ENCODE results near the gene DNAH5. TPM values are rescaled to one million over a fixed set of nuclear protein-coding genes. Genes with fewer than 3 reads are reported as not detected.

The DNAH5 gene
- total and polyA plus RNA-seq, 2 donors (not counting 3 experiments of a cell fraction or from before 2014, with no cell fraction given): 0.23 to 1.7 TPM

DNA sequence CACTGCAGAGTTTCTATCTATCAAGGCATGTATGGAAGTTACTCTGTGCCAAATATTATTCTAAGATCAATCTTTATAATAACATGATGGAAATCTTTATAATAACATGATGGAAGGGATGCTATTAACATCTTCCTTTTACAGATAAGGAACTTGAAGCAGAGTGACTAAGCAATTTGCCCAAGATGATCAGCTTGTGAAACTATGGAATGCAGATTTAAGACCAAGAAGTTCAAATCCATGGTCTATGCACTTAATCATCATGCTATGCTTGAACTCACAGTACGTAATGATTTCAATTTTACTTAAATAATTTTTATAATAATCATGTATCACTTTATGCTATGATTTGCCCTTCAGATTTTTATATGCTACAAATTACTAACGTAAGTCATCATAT is 123.1 kb downstream of the DNAH5 start:
- no peak overlapping the region for H3K27ac ChIP-seq (ENCODE audit: insufficient read depth, low read depth, low read length)
- no peaks in the 10 kb centered on the region for H4K20me1 ChIP-seq (replicated peaks; ENCODE audit: control insufficient read depth, extremely low read depth, insufficient read depth, low read length)
- H3K9me3 ChIP-seq (replicated peaks; ENCODE audit: control insufficient read depth, insufficient read depth, low read length): no peaks in the 10 kb centered on the region
- no peaks in the 10 kb centered on the region for H3K36me3 ChIP-seq (ENCODE audit: control insufficient read depth in 2 of 2, extremely low read depth in 1 of 2, insufficient read depth in 2 of 2, low read length in 2 of 2)
- CTCF ChIA-PET: no interaction called here
- no peaks in the 10 kb centered on the region for H3K9me1 ChIP-seq (replicated peaks; ENCODE audit: control insufficient read depth, extremely low read depth, insufficient read depth, low read length)
- dilution Hi-C loops (cut with MboI; ENCODE audit: extremely low pct_ligation_motif_present, low sequenced_read_pairs): no loop called here
- BruUV-seq (replicated peaks): no TSS peak
- no peaks in the 10 kb centered on the region for H3K4me1 ChIP-seq (ENCODE audit: control insufficient read depth, extremely low read depth, insufficient read depth, low read length)
- no peaks in the 10 kb centered on the region for H3K79me2 ChIP-seq (ENCODE audit: control insufficient read depth, insufficient read depth, low read length)
- FAIRE-seq: no peak
- H3K27me3 ChIP-seq (ENCODE audit: control insufficient read depth in 2 of 2, insufficient read depth in 2 of 2, low read length in 2 of 2): no peaks in the 10 kb centered on the region
- DNase-seq (ENCODE audit: low read depth, low spot score): no peak
- H2AFZ ChIP-seq (ENCODE audit: low read depth, low read length): no peak overlapping the region
- POLR2A ChIA-PET: no interaction called here
- no peak overlapping the region for H3K9ac ChIP-seq (replicated peaks; ENCODE audit: extremely low read depth, insufficient read depth, low read length)
- TF ChIP-seq, protein P1, sequence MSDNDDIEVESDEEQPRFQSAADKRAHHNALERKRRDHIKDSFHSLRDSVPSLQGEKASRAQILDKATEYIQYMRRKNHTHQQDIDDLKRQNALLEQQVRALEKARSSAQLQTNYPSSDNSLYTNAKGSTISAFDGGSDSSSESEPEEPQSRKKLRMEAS (IDR thresholded peaks at IDR 0.05; ENCODE audit: insufficient read depth, insufficient read length): no peak
- TF ChIP-seq FOS (IDR thresholded peaks at IDR 0.05; ENCODE audit: borderline replicate concordance, insufficient read depth, low read length) (no peak), GATA2 (IDR thresholded peaks at IDR 0.05; ENCODE audit: insufficient read depth, insufficient read length, low read depth, low read length) (no peak), EZH2 (IDR thresholded peaks at IDR 0.05; ENCODE audit: borderline replicate concordance, low read depth, low read length, severe bottlenecking) (no peak), POLR2AphosphoS5 (IDR thresholded peaks at IDR 0.05; ENCODE audit: insufficient read depth, low read depth, low read length) (no peak), MYC (IDR thresholded peaks at IDR 0.05; ENCODE audit: low read depth, low read length) (no peak), POLR2A (IDR thresholded peaks at IDR 0.05; ENCODE audit: low read depth, low read length) (no peak), JUN (IDR thresholded peaks at IDR 0.05; ENCODE audit: borderline replicate concordance, insufficient read depth, insufficient read length, low read depth) (no peak)
- TF ChIP-seq, protein P2, sequence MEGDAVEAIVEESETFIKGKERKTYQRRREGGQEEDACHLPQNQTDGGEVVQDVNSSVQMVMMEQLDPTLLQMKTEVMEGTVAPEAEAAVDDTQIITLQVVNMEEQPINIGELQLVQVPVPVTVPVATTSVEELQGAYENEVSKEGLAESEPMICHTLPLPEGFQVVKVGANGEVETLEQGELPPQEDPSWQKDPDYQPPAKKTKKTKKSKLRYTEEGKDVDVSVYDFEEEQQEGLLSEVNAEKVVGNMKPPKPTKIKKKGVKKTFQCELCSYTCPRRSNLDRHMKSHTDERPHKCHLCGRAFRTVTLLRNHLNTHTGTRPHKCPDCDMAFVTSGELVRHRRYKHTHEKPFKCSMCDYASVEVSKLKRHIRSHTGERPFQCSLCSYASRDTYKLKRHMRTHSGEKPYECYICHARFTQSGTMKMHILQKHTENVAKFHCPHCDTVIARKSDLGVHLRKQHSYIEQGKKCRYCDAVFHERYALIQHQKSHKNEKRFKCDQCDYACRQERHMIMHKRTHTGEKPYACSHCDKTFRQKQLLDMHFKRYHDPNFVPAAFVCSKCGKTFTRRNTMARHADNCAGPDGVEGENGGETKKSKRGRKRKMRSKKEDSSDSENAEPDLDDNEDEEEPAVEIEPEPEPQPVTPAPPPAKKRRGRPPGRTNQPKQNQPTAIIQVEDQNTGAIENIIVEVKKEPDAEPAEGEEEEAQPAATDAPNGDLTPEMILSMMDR (IDR thresholded peaks at IDR 0.05; ENCODE audit: extremely low read depth in 1 of 2, insufficient read depth in 1 of 2, low read depth in 1 of 2, low read length in 2 of 2): no peak
- intact Hi-C loops (cut with micrococcal nuclease): no loop called here
- H3K4me2 ChIP-seq (ENCODE audit: insufficient read depth, low read length): no peak overlapping the region
- H3K4me3 ChIP-seq (replicated peaks in 1 of 3; ENCODE audit: insufficient read depth in 1 of 3, low read depth in 1 of 3, low read length in 3 of 3): no peak overlapping the region

Data from endothelial cell of umbilical vein (primary cell).